HEK293 (cell line): ENCODE measurements around the gene SLC9A5.

Experiments used
- CTCF ChIA-PET: fragments of 350-600 bp; formaldehyde crosslinking; extraction: SDS; loops from one replicate; lab custom pipeline; 2021; ENCODE audit warnings: antibody characterized with exemption; lab: Yijun Ruan, JAX
- POLR2A ChIA-PET: fragments of 300-600 bp; formaldehyde crosslinking; extraction: SDS; loops from one replicate; lab custom pipeline; 2020; ENCODE audit warnings: antibody characterized with exemption, inconsistent platforms; lab: Yijun Ruan, JAX
- H3K27ac ChIP-seq: fragments of 200-500 bp; sonication (Bioruptor generic); 2 replicates; pipeline ENCODE4 v1.5.1; 2014; ENCODE audit warnings: low read depth, low read length, control low read depth, inconsistent platforms; ENCODE audit errors: extremely low read depth
- H3K36me3 ChIP-seq, 2 experiments: fragments of 200-500 bp in 1 of 2; sonication (Bioruptor generic) in 1 of 2; 1 replicate in 1 of 2; 2 replicates in 1 of 2; pipeline ENCODE4 v1.5.1; 2014 to 2017; ENCODE audit warnings: inconsistent platforms in 2 of 2, low read length in 2 of 2; ENCODE audit not compliant: control insufficient read depth in 2 of 2, insufficient read depth in 1 of 2
- H3K4me1 ChIP-seq: fragments of 200-500 bp; sonication (Bioruptor generic); 2 replicates; pipeline ENCODE4 v1.5.1; 2014; ENCODE audit warnings: mild to moderate bottlenecking, low read length, inconsistent platforms; ENCODE audit not compliant: control insufficient read depth, insufficient read depth
- H3K4me3 ChIP-seq: 2 replicates; pipeline ENCODE4 v1.5.1; 2011; ENCODE audit warnings: low read depth, mild to moderate bottlenecking, control low read depth, low read length, moderate library complexity
- H3K9me3 ChIP-seq: fragments of 200-500 bp; sonication (Bioruptor generic); 2 replicates; pipeline ENCODE4 v1.5.1; 2014; ENCODE audit warnings: low read depth, low read length, inconsistent platforms; ENCODE audit not compliant: control insufficient read depth, insufficient read depth
- GLIS1 ChIP-seq: fragments of 450-650 bp; formaldehyde crosslinking; IDR thresholded peaks from 2 replicates; pipeline ENCODE4 v1.5.1; 2016; ENCODE audit warnings: missing biosample characterization, missing genetic modification characterization
- GLIS2 ChIP-seq: fragments of 450-650 bp; formaldehyde crosslinking; IDR thresholded peaks from 2 replicates; pipeline ENCODE4 v1.5.1; 2016; ENCODE audit warnings: missing biosample characterization, missing genetic modification characterization
- HOXC10 ChIP-seq: sonication (generic); formaldehyde crosslinking; IDR thresholded peaks from 2 replicates; pipeline ENCODE4 v1.8.1; 2023; ENCODE audit warnings: mild to moderate bottlenecking, missing genetic modification reagents
- IKZF3 ChIP-seq: fragments of 450-650 bp; IDR thresholded peaks from 2 replicates; pipeline ENCODE4 v1.5.0; 2018; ENCODE audit warnings: missing biosample characterization, mild to moderate bottlenecking, missing genetic modification characterization, moderate library complexity
- KLF7 ChIP-seq: fragments of 450-650 bp; formaldehyde crosslinking; IDR thresholded peaks from 2 replicates; pipeline ENCODE4 v1.5.1; 2016; ENCODE audit warnings: missing biosample characterization, missing genetic modification characterization, borderline replicate concordance
- SP2 ChIP-seq: fragments of 450-650 bp; formaldehyde crosslinking; IDR thresholded peaks from 2 replicates; pipeline ENCODE4 v1.5.1; 2016; ENCODE audit warnings: missing biosample characterization, missing genetic modification characterization
- SP3 ChIP-seq: fragments of 450-650 bp; formaldehyde crosslinking; IDR thresholded peaks from 2 replicates; pipeline ENCODE4 v1.5.1; 2016; ENCODE audit warnings: missing biosample characterization, missing genetic modification characterization
- SP7 ChIP-seq: fragments of 450-650 bp; formaldehyde crosslinking; IDR thresholded peaks from 2 replicates; pipeline ENCODE4 v1.5.1; 2016; ENCODE audit warnings: missing biosample characterization, missing genetic modification characterization
- ZBTB1 ChIP-seq: fragments of 450-650 bp; formaldehyde crosslinking; IDR thresholded peaks from 2 replicates; pipeline ENCODE4 v1.5.1; 2016; ENCODE audit warnings: missing biosample characterization, missing genetic modification characterization
- ZBTB17 ChIP-seq: fragments of 450-650 bp; formaldehyde crosslinking; IDR thresholded peaks from 2 replicates; pipeline ENCODE4 v1.5.1; 2016; ENCODE audit warnings: missing biosample characterization, missing genetic modification characterization
- ZBTB21 ChIP-seq: fragments of 450-650 bp; formaldehyde crosslinking; IDR thresholded peaks from 2 replicates; pipeline ENCODE4 v1.5.1; 2017; ENCODE audit warnings: missing biosample characterization, missing genetic modification characterization
- ZEB2 ChIP-seq: fragments of 450-650 bp; formaldehyde crosslinking; IDR thresholded peaks from 2 replicates; pipeline ENCODE4 v1.5.1; 2016; ENCODE audit warnings: missing biosample characterization, missing genetic modification characterization
- ZFHX2 ChIP-seq: fragments of 450-650 bp; formaldehyde crosslinking; conservative IDR thresholded peaks from 2 replicates; pipeline ENCODE4 v1.5.1; 2016; ENCODE audit warnings: missing biosample characterization, missing genetic modification characterization
- ZNF2 ChIP-seq: fragments of 450-650 bp; formaldehyde crosslinking; IDR thresholded peaks from 2 replicates; pipeline ENCODE4 v1.5.1; 2016; ENCODE audit warnings: missing biosample characterization, missing genetic modification characterization
- ZNF221 ChIP-seq: fragments of 450-650 bp; formaldehyde crosslinking; IDR thresholded peaks from 2 replicates; pipeline ENCODE4 v1.5.1; 2017; ENCODE audit warnings: missing biosample characterization, missing genetic modification characterization, borderline replicate concordance
- ZNF239 ChIP-seq: fragments of 450-650 bp; formaldehyde crosslinking; IDR thresholded peaks from 2 replicates; pipeline ENCODE4 v1.5.1; 2016; ENCODE audit warnings: missing biosample characterization, missing genetic modification characterization
- ZNF366 ChIP-seq: fragments of 450-650 bp; formaldehyde crosslinking; conservative IDR thresholded peaks from 2 replicates; pipeline ENCODE4 v1.5.1; 2016; ENCODE audit warnings: missing biosample characterization, missing genetic modification characterization
- ZNF426 ChIP-seq: fragments of 450-650 bp; formaldehyde crosslinking; IDR thresholded peaks from 2 replicates; pipeline ENCODE4 v1.5.1; 2017; ENCODE audit warnings: missing biosample characterization, missing genetic modification characterization, mild to moderate bottlenecking, inconsistent platforms, moderate library complexity
- ZNF501 ChIP-seq: fragments of 450-650 bp; formaldehyde crosslinking; IDR thresholded peaks from 2 replicates; pipeline ENCODE4 v1.5.1; 2016; ENCODE audit warnings: missing biosample characterization, missing genetic modification characterization
- ZNF510 ChIP-seq: fragments of 450-650 bp; formaldehyde crosslinking; IDR thresholded peaks from 2 replicates; pipeline ENCODE4 v1.5.1; 2018; ENCODE audit warnings: mild to moderate bottlenecking, missing genetic modification characterization, missing biosample characterization; ENCODE audit not compliant: insufficient replicate concordance
- ZNF529 ChIP-seq: fragments of 450-650 bp; formaldehyde crosslinking; IDR thresholded peaks from 2 replicates; pipeline ENCODE4 v1.5.1; 2017; ENCODE audit warnings: missing genetic modification characterization, missing biosample characterization; ENCODE audit not compliant: insufficient replicate concordance
- ZNF530 ChIP-seq: fragments of 450-650 bp; formaldehyde crosslinking; IDR thresholded peaks from 2 replicates; pipeline ENCODE4 v1.5.1; 2016; ENCODE audit warnings: low read depth, missing biosample characterization, missing genetic modification characterization
- ZNF660 ChIP-seq: fragments of 450-650 bp; IDR thresholded peaks from 2 replicates; pipeline ENCODE4 v1.5.1; 2018; ENCODE audit warnings: missing biosample characterization, mild to moderate bottlenecking, missing genetic modification characterization
- ZNF707 ChIP-seq: fragments of 450-650 bp; formaldehyde crosslinking; IDR thresholded peaks from 2 replicates; pipeline ENCODE4 v1.5.1; 2016; ENCODE audit warnings: missing biosample characterization, missing genetic modification characterization
- TF ChIP-seq, protein P1 (sequence below): fragments of 450-650 bp; formaldehyde crosslinking; IDR thresholded peaks from 2 replicates; pipeline ENCODE4 v1.5.1; 2016; ENCODE audit warnings: missing biosample characterization, missing genetic modification characterization
- TF ChIP-seq, protein P2 (sequence below): fragments of 450-650 bp; formaldehyde crosslinking; IDR thresholded peaks from 2 replicates; pipeline ENCODE4 v1.5.1; 2016; ENCODE audit warnings: missing biosample characterization, missing genetic modification characterization
- TF ChIP-seq, protein P3 (sequence below): fragments of 450-650 bp; formaldehyde crosslinking; IDR thresholded peaks from 2 replicates; pipeline ENCODE4 v1.5.1; 2016; ENCODE audit warnings: missing biosample characterization, missing genetic modification characterization
- TF ChIP-seq, protein P4 (sequence below): fragments of 450-650 bp; formaldehyde crosslinking; IDR thresholded peaks from 2 replicates; pipeline ENCODE4 v1.5.1; 2016; ENCODE audit warnings: missing biosample characterization, missing genetic modification characterization
- TF ChIP-seq, protein P5 (sequence below): sonication (generic); formaldehyde crosslinking; IDR thresholded peaks from 2 replicates; pipeline ENCODE4 v1.8.1; 2022; ENCODE audit warnings: mild to moderate bottlenecking, moderate library complexity, missing genetic modification reagents
- TF ChIP-seq, protein P6 (sequence below): fragments of 450-650 bp; formaldehyde crosslinking; IDR thresholded peaks from 2 replicates; pipeline ENCODE4 v1.5.1; 2017; ENCODE audit warnings: missing biosample characterization, missing genetic modification characterization

Gene SLC9A5

DNA sequence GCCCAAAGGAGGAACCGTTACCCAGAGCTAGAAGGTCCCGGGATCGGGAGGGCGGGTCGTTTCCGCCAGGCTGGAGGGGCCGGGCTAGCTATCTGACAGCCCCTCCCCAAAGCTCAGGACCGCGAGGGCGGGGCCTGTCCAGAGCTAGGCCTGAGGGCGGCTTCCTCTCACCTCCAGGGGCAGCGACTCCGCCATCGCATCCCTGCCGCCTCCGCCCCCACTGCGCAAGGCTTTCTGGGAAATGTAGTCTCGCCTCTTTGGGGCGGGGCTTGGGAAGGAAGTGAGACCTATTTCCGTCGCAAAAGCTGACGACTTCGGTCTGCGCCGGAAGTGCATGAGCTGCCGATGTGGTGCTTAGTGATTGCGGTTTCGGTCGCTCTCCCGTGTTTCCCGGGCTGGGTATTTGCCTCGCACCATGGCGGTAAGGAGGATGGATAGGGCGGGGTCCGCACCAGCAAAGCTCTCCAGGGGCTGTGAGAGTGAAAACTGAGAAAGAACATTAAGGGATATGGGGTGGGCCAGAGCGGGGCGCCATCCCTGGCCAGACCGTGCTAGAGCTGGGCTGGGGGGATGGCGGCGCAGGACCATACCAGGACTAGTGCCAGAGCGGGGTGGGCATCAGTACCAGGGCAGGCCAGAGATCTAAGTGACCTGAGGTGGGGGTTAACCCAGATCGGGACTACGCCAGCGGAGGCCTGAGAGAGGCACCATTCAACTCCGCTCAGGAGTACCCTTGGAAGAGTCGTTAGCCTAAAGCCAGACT lies 21.8 kb upstream of the SLC9A5 start, which contains the start of gene TMEM208:
Gene TMEM208 (plus strand): TSS at position 327 of the 763 bp plus-strand sequence. CDS start 89 bp downstream, at position 416.
- Histone ChIP-seq H3K36me3 (peaks cover under 1 to 45% of the 10 kb centered on the region in 2 experiments; a peak in 2 of 3 replicates), H3K9me3 (no peaks in the 10 kb centered on the region), H3K27ac (no peak within 1 kb of the TSS; the same call in 1 of the 2 replicates), H3K4me3 (peak within 1 kb of the TSS; percentile 93), H3K4me1 (no peaks in the 10 kb centered on the region)
- POLR2A ChIA-PET = interaction anchor here (0.5 to 10.0 kb wide), 16 partner anchors 9 to 209 kb away, joined by 3 to 109 read pairs (median 5); partner anchors contain the start of genes FHOD1, KCTD19, LRRC36 and SLC9A5
- CTCF ChIA-PET = interaction anchor here (0.7 to 1.1 kb wide), 10 partner anchors 12 to 239 kb away, joined by 3 to 4 read pairs (median 3); partner anchors contain the start of gene ZDHHC1
- TF ChIP-seq ZNF2 (tag by site-specific recombination) = peak; percentile 28; the same call in 1 of the 2 replicates
- TF ChIP-seq ZNF660 (tag by site-specific recombination) = peak; percentile 54
- TF ChIP-seq SP2 (tag by site-specific recombination) = peak; percentile 97
- TF ChIP-seq ZNF239 = 0 out of 2 replicates have a peak, but pooled peaks have one; percentile 49
- 0 out of 2 replicates have a peak, but pooled peaks have one; percentile 13 for TF ChIP-seq KLF7 (tag by site-specific recombination)
- TF ChIP-seq, protein P1, sequence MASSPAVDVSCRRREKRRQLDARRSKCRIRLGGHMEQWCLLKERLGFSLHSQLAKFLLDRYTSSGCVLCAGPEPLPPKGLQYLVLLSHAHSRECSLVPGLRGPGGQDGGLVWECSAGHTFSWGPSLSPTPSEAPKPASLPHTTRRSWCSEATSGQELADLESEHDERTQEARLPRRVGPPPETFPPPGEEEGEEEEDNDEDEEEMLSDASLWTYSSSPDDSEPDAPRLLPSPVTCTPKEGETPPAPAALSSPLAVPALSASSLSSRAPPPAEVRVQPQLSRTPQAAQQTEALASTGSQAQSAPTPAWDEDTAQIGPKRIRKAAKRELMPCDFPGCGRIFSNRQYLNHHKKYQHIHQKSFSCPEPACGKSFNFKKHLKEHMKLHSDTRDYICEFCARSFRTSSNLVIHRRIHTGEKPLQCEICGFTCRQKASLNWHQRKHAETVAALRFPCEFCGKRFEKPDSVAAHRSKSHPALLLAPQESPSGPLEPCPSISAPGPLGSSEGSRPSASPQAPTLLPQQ (tag by site-specific recombination) = peak; percentile 57
- TF ChIP-seq, protein P2, sequence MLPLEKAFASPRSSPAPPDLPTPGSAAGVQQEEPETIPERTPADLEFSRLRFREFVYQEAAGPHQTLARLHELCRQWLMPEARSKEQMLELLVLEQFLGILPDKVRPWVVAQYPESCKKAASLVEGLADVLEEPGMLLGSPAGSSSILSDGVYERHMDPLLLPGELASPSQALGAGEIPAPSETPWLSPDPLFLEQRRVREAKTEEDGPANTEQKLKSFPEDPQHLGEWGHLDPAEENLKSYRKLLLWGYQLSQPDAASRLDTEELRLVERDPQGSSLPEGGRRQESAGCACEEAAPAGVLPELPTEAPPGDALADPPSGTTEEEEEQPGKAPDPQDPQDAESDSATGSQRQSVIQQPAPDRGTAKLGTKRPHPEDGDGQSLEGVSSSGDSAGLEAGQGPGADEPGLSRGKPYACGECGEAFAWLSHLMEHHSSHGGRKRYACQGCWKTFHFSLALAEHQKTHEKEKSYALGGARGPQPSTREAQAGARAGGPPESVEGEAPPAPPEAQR (tag by site-specific recombination) = 0 out of 2 replicates have a peak, but pooled peaks have one; percentile 38
- no peak for TF ChIP-seq ZNF510 (tag by site-specific recombination)
- TF ChIP-seq GLIS1 = no peak
- TF ChIP-seq ZNF366 = no peak
- TF ChIP-seq ZNF426 = no peak
- TF ChIP-seq, protein P3, sequence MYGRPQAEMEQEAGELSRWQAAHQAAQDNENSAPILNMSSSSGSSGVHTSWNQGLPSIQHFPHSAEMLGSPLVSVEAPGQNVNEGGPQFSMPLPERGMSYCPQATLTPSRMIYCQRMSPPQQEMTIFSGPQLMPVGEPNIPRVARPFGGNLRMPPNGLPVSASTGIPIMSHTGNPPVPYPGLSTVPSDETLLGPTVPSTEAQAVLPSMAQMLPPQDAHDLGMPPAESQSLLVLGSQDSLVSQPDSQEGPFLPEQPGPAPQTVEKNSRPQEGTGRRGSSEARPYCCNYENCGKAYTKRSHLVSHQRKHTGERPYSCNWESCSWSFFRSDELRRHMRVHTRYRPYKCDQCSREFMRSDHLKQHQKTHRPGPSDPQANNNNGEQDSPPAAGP (tag by site-specific recombination) = peak; percentile 59; the same call in 1 of the 2 replicates
- peak; percentile 97 for TF ChIP-seq ZBTB17
- no peak for TF ChIP-seq ZNF529 (tag by site-specific recombination)
- no peak for TF ChIP-seq ZBTB1 (tag by site-specific recombination)
- no peak for TF ChIP-seq ZNF221
- TF ChIP-seq SP7 = peak; percentile 72
- no peak for TF ChIP-seq IKZF3 (tag by site-specific recombination)
- peak; percentile 60 for TF ChIP-seq ZEB2 (tag by site-specific recombination)
- TF ChIP-seq ZNF530 (tag by site-specific recombination) = no peak
- no peak for TF ChIP-seq ZNF707 (tag by site-specific recombination)
- TF ChIP-seq, protein P4, sequence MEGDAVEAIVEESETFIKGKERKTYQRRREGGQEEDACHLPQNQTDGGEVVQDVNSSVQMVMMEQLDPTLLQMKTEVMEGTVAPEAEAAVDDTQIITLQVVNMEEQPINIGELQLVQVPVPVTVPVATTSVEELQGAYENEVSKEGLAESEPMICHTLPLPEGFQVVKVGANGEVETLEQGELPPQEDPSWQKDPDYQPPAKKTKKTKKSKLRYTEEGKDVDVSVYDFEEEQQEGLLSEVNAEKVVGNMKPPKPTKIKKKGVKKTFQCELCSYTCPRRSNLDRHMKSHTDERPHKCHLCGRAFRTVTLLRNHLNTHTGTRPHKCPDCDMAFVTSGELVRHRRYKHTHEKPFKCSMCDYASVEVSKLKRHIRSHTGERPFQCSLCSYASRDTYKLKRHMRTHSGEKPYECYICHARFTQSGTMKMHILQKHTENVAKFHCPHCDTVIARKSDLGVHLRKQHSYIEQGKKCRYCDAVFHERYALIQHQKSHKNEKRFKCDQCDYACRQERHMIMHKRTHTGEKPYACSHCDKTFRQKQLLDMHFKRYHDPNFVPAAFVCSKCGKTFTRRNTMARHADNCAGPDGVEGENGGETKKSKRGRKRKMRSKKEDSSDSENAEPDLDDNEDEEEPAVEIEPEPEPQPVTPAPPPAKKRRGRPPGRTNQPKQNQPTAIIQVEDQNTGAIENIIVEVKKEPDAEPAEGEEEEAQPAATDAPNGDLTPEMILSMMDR (tag by site-specific recombination) = peak; percentile 83
- no peak for TF ChIP-seq GLIS2 (tag by site-specific recombination)
- TF ChIP-seq HOXC10 (CRISPR knock-in tag) = no peak
- no peak for TF ChIP-seq ZNF501 (tag by site-specific recombination)
- TF ChIP-seq, protein P5, sequence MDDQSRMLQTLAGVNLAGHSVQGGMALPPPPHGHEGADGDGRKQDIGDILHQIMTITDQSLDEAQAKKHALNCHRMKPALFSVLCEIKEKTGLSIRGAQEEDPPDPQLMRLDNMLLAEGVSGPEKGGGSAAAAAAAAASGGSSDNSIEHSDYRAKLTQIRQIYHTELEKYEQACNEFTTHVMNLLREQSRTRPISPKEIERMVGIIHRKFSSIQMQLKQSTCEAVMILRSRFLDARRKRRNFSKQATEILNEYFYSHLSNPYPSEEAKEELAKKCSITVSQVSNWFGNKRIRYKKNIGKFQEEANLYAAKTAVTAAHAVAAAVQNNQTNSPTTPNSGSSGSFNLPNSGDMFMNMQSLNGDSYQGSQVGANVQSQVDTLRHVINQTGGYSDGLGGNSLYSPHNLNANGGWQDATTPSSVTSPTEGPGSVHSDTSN (CRISPR knock-in tag) = peak; percentile 32; the same call in 1 of the 2 replicates
- peak; percentile 81; the same call in 1 of the 2 replicates for TF ChIP-seq ZBTB21
- TF ChIP-seq, protein P6, sequence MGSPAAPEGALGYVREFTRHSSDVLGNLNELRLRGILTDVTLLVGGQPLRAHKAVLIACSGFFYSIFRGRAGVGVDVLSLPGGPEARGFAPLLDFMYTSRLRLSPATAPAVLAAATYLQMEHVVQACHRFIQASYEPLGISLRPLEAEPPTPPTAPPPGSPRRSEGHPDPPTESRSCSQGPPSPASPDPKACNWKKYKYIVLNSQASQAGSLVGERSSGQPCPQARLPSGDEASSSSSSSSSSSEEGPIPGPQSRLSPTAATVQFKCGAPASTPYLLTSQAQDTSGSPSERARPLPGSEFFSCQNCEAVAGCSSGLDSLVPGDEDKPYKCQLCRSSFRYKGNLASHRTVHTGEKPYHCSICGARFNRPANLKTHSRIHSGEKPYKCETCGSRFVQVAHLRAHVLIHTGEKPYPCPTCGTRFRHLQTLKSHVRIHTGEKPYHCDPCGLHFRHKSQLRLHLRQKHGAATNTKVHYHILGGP = no peak
- TF ChIP-seq SP3 (tag by site-specific recombination) = peak; percentile 99
- TF ChIP-seq ZFHX2 = peak; percentile 89
